Myocyte (in vitro differentiated cells): ENCODE data around the gene ETV2. TPM values are rescaled to one million over a fixed set of nuclear protein-coding genes. Genes with fewer than 3 reads are reported as not detected.
"Not testable (repeated sequence)": the region's sequence is repeated elsewhere in the genome, so short reads cannot be mapped to it uniquely, and the experiment has no call there.

Experiments used
- DNase-seq: peaks from one replicate; pipeline ENCODE4 v3.0.0-alpha.2; 2012; ENCODE audit warnings: low read depth
- total RNA-seq: library from RNA; depleted of rRNA; stranded (reverse); fragments of >200 nt; gene quantifications from 2 replicates; pipeline ENCODE4 v1.2.3, GENCODE V29; 2014

The ETV2 gene
- total RNA-seq, 1 donor from 2014 or later = not detected

GRCh38 chr19:35656700-35657099 is 15.2 kb downstream of the ETV2 start:
- DNase-seq = no peak

- DNase-seq = peak; percentile 26
These were observed 16.6 kb downstream of the ETV2 start for GRCh38 chr19:35657904-35658700.

- no peak for DNase-seq
These were observed 20.4 kb downstream of the ETV2 start for GRCh38 chr19:35661995-35662340.

GRCh38 chr19:35663981-35664380 is 22.4 kb downstream of the ETV2 start:
- no peak for DNase-seq

- no peak for DNase-seq
These were observed 23.6 kb downstream of the ETV2 start for GRCh38 chr19:35665157-35665556.

GRCh38 chr19:35665604-35666003 is 24.1 kb downstream of the ETV2 start:
- no peak for DNase-seq

- no peak for DNase-seq
These were observed 24.8 kb downstream of the ETV2 start, which contains the start of gene UPK1A for GRCh38 chr19:35666251-35666913. UPK1A (plus strand) TSS chr19:35666517; CDS start chr19:35666813, 296 bp downstream.

GRCh38 chr19:35669566-35669965 is 28.0 kb downstream of the ETV2 start:
- no peak for DNase-seq

GRCh38 chr19:35669974-35670373 is 28.4 kb downstream of the ETV2 start:
- DNase-seq = no peak

- DNase-seq = no peak
These were observed 29.1 kb downstream of the ETV2 start for GRCh38 chr19:35670686-35671085.

- DNase-seq = no peak
These were observed 30.3 kb downstream of the ETV2 start for GRCh38 chr19:35671818-35672217.

- DNase-seq = peak; percentile 41
These were observed 31.7 kb downstream of the ETV2 start for GRCh38 chr19:35673121-35673804.

GRCh38 chr19:35675589-35676140 is 34.1 kb downstream of the ETV2 start:
- DNase-seq = no peak

GRCh38 chr19:35689836-35690235 is 48.3 kb downstream of the ETV2 start:
- no peak for DNase-seq

GRCh38 chr19:35691106-35691505 is 49.6 kb downstream of the ETV2 start:
- not testable (repeated sequence) for DNase-seq

- no peak for DNase-seq
These were observed 50.5 kb downstream of the ETV2 start for GRCh38 chr19:35692010-35692409.

GRCh38 chr19:35693422-35693821 is 51.9 kb downstream of the ETV2 start:
- DNase-seq = no peak

GRCh38 chr19:35693835-35694599 is 52.5 kb downstream of the ETV2 start:
- peak; percentile 86 for DNase-seq
